Measurements from ENCODE around the gene SPACA5. TPM values are rescaled to one million over a fixed set of nuclear protein-coding genes. Genes with fewer than 3 reads are reported as not detected.

SPACA5 gene
- total and polyA plus RNA-seq, 7 donors: not detected

DNA sequence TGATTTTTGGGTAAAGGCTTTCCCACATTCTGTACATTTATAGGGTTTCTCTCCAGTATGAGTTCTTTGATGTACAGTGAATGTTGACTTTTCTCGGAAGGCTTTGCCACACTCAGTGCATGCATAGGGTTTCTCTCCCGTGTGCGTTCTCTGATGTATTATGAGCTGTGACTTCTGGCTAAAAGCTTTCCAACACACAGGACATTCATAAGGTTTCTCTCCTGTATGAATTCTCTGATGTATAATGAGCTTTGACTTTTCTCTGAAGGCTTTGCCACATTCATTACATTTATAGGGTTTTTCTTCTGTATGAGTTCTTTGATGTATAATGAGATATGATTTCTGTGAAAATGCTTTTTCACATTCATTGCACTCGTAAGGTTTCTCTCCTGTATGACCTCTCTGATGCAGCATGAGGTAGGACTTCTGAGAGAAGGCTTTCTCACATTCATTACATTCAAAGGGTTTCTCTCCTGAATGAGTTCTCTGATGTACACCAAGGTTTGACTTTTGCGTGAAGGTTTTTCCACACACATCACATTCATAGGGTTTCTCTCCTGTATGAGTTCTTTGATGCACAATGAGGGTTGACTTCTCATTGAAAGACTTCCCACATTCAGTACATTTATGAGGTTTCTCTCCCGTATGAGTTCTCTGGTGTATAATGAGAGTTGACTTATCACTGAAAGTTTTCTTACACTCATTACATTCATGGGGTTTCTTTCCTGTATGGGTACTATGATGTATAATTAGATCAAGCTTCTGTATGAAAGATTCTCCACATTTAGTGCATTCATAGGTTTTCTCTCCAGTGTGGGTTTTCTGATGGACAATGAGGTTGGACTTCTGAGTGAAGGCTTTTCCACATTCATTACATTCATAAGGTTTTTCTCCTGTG is 30.3 kb upstream of the SPACA5 start:
- H3K27ac ChIP-seq: no peak overlapping the region
- TF ChIP-seq, protein P1, sequence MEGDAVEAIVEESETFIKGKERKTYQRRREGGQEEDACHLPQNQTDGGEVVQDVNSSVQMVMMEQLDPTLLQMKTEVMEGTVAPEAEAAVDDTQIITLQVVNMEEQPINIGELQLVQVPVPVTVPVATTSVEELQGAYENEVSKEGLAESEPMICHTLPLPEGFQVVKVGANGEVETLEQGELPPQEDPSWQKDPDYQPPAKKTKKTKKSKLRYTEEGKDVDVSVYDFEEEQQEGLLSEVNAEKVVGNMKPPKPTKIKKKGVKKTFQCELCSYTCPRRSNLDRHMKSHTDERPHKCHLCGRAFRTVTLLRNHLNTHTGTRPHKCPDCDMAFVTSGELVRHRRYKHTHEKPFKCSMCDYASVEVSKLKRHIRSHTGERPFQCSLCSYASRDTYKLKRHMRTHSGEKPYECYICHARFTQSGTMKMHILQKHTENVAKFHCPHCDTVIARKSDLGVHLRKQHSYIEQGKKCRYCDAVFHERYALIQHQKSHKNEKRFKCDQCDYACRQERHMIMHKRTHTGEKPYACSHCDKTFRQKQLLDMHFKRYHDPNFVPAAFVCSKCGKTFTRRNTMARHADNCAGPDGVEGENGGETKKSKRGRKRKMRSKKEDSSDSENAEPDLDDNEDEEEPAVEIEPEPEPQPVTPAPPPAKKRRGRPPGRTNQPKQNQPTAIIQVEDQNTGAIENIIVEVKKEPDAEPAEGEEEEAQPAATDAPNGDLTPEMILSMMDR (IDR thresholded peaks at IDR 0.05): no peak
- TF ChIP-seq EP300 (IDR thresholded peaks at IDR 0.05) (no peak), POLR2AphosphoS5 (IDR thresholded peaks at IDR 0.05) (no peak), POLR2A (IDR thresholded peaks at IDR 0.05) (no peak)
- DNase-seq: no peak
- H3K9me3 ChIP-seq: peaks cover 0 to 21% (median 10%) of the 10 kb centered on the region in 4 donors
- H3K36me3 ChIP-seq: peaks cover 6 to 46% (median 7%) of the 10 kb centered on the region in 4 donors
- H3K4me3 ChIP-seq: no peak overlapping the region
- H3K4me1 ChIP-seq: no peaks in the 10 kb centered on the region
- WGBS, 2 donors: 96% methylated on average over 6 of the region's 6 CpGs
- H3K27me3 ChIP-seq: no peaks in the 10 kb centered on the region
- intact Hi-C loops (cut with DNase I): no loop called here

GRCh38 chrX:47991263-47992094 is 15.3 kb upstream of the SPACA5 start:
- intact Hi-C loops (cut with DNase I): no loop called here
- no peak overlapping the region for H3K27ac ChIP-seq
- H3K9me3 ChIP-seq: no peaks in the 10 kb centered on the region
- H3K27me3 ChIP-seq: no peaks in the 10 kb centered on the region
- peaks cover 0 to 10% (median 0%) of the 10 kb centered on the region in 4 donors for H3K36me3 ChIP-seq
- no peak for DNase-seq
- 80 to 92% methylated on average over 5 of the region's 5 CpGs for WGBS, 2 donors
- H3K4me1 ChIP-seq: no peaks in the 10 kb centered on the region
- H3K4me3 ChIP-seq: no peak overlapping the region
- TF ChIP-seq POLR2A (IDR thresholded peaks at IDR 0.05) (no peak), EP300 (IDR thresholded peaks at IDR 0.05) (no peak), POLR2AphosphoS5 (IDR thresholded peaks at IDR 0.05) (no peak)
- TF ChIP-seq, protein P1 (IDR thresholded peaks at IDR 0.05): no peak

GRCh38 chrX:47992095-47992380 is 14.8 kb upstream of the SPACA5 start:
- intact Hi-C loops (cut with DNase I): no loop called here
- Histone ChIP-seq H3K9me3 (no peaks in the 10 kb centered on the region), H3K4me1 (no peaks in the 10 kb centered on the region), H3K4me3 (no peak overlapping the region), H3K36me3 (peaks cover 0 to 14% (median 0%) of the 10 kb centered on the region in 4 donors), H3K27me3 (no peaks in the 10 kb centered on the region), H3K27ac (no peak overlapping the region)
- WGBS, 2 donors: 97 to 100% methylated on average over 1 of the region's 1 CpG
- TF ChIP-seq, protein P1 (IDR thresholded peaks at IDR 0.05): no peak
- no peak for TF ChIP-seq POLR2A (IDR thresholded peaks at IDR 0.05)
- no peak for TF ChIP-seq POLR2AphosphoS5 (IDR thresholded peaks at IDR 0.05)
- no peak for TF ChIP-seq EP300 (IDR thresholded peaks at IDR 0.05)
- DNase-seq: no peak

- no peaks in the 10 kb centered on the region for H3K27me3 ChIP-seq
- H3K9me3 ChIP-seq: no peaks in the 10 kb centered on the region
- intact Hi-C loops (cut with DNase I): no loop called here
- peaks cover 0 to 8% (median 0%) of the 10 kb centered on the region in 4 donors for H3K36me3 ChIP-seq
- no peak overlapping the region for H3K27ac ChIP-seq
- no peak overlapping the region for H3K4me3 ChIP-seq
- no peak for DNase-seq
- no peaks in the 10 kb centered on the region for H3K4me1 ChIP-seq
- TF ChIP-seq, protein P1 (IDR thresholded peaks at IDR 0.05): no peak
- TF ChIP-seq EP300 (IDR thresholded peaks at IDR 0.05): no peak
- no peak for TF ChIP-seq POLR2A (IDR thresholded peaks at IDR 0.05)
- TF ChIP-seq POLR2AphosphoS5 (IDR thresholded peaks at IDR 0.05): no peak
- 98 to 99% methylated on average over 2 of the region's 2 CpGs for WGBS, 2 donors
Measured at GRCh38 chrX:47992669-47993068, 14.1 kb upstream of the SPACA5 start.

All from sigmoid colon (tissue), 7 donors.